Spleen (tissue), 10 donors: ENCODE measurements around the gene GNB1. TPM values are rescaled to one million over a fixed set of nuclear protein-coding genes. Genes with fewer than 3 reads are reported as not detected.

Experiments
- polyA plus RNA-seq, 3 donors: library from polyadenylated mRNA; stranded (reverse); fragments of 200-250 nt; gene quantifications; one replicate each; pipeline ENCODE4 v1.2.1, GENCODE V29; 2013
- total RNA-seq, 7 donors: library from RNA; depleted of rRNA in 3 of 7; stranded (reverse); fragments of >200 nt in 3 of 7; fragmentation: NEBNext Ultra II Directional in 4 of 7; extraction: Animal tissue kit (Norgen Biotek cat#: 25700) in 4 of 7; gene quantifications; one replicate each; pipeline versions ENCODE4 v1.1.0 to v1.2.1, GENCODE V29; 2016 to 2021
- donor health status: healthy with polysubstance abuse.
- donor health status: DM: no; HTN: no; CAD: no; lungs with moderate emphysema.
- donor health status: DM: no; HTN: no; CAD: no.
- donor health status: Bipolar disorder and iron deficiency.
- donor health status: healthy.
- donor health status: DM: no; HTN: no; CAD: no.
- donor health status: DM: yes; HTN: yes; CAD: no.

GNB1 gene
- total and polyA plus RNA-seq, 10 donors: 76.0 to 304 (median 214) TPM

Other genes with a start within 250 kb of the GNB1 start
- gene CDK11B, start 232.1 kb downstream of the GNB1 start, total RNA-seq: 10 to 100 TPM; 19.4 to 34.1 (median 27.9) TPM
- gene CDK11B, start 232.1 kb downstream of the GNB1 start, polyA plus RNA-seq: 10 to 100 TPM; 20.0 to 38.2 (median 31.2) TPM
- gene SLC35E2B, start 198.3 kb downstream of the GNB1 start, total RNA-seq: 100 to 1,000 TPM in 1 of 7 donors, 10 to 100 TPM in 6; 48.3 to 105 (median 63.1) TPM
- 10 to 100 TPM; 18.3 to 26.7 (median 21.9) TPM for gene SLC35E2B, start 198.3 kb downstream of the GNB1 start, polyA plus RNA-seq
- 100 to 1,000 TPM in 1 of 7 donors, 10 to 100 TPM in 6; 54.2 to 101 (median 77.1) TPM for gene CDK11A, start 166.7 kb downstream of the GNB1 start, total RNA-seq
- gene CDK11A, start 166.7 kb downstream of the GNB1 start, polyA plus RNA-seq: 100 to 1,000 TPM in 1 of 3 donors, 10 to 100 TPM in 2; 29.3 to 123 (median 70.1) TPM
- gene NADK, start 112.6 kb downstream of the GNB1 start, total RNA-seq: 100 to 1,000 TPM; 155 to 271 (median 207) TPM
- gene NADK, start 112.6 kb downstream of the GNB1 start, polyA plus RNA-seq: 100 to 1,000 TPM in 1 of 3 donors, 10 to 100 TPM in 2; 62.6 to 155 (median 83.8) TPM
- 1 to 10 TPM in 1 of 7 donors, under 1 TPM in 4, not detected in 2; 0.34 to 3.0 (median 0.66) TPM for gene CALML6, start 24.2 kb upstream of the GNB1 start, total RNA-seq
- 1 to 10 TPM in 1 of 3 donors, under 1 TPM in 2; 0.58 to 1.8 (median 0.85) TPM for gene CALML6, start 24.2 kb upstream of the GNB1 start, polyA plus RNA-seq
- gene TMEM52, start 28.2 kb upstream of the GNB1 start, total RNA-seq: 1 to 10 TPM in 6 of 7 donors, not detected in 1; 1.1 to 4.7 (median 1.8) TPM
- 1 to 10 TPM in 1 of 3 donors, under 1 TPM in 2; 0.35 to 1.9 (median 0.64) TPM for gene TMEM52, start 28.2 kb upstream of the GNB1 start, polyA plus RNA-seq
- gene CFAP74, start 112.7 kb upstream of the GNB1 start, total RNA-seq: under 1 TPM in 3 of 7 donors, not detected in 4; 0.10 to 0.32 (median 0.27) TPM
- gene CFAP74, start 112.7 kb upstream of the GNB1 start, polyA plus RNA-seq: under 1 TPM; 0.03 to 0.18 (median 0.09) TPM
- gene GABRD, start 128.3 kb upstream of the GNB1 start, total RNA-seq: 1 to 10 TPM in 2 of 7 donors, under 1 TPM in 3, not detected in 2; 0.40 to 1.2 (median 0.94) TPM
- gene GABRD, start 128.3 kb upstream of the GNB1 start, polyA plus RNA-seq: 1 to 10 TPM in 1 of 3 donors, under 1 TPM in 1, not detected in 1; 0.35 to 1.1 TPM
- gene PRKCZ, start 159.3 kb upstream of the GNB1 start, total RNA-seq: 10 to 100 TPM; 19.5 to 61.8 (median 38.7) TPM
- 10 to 100 TPM; 17.6 to 35.8 (median 32.3) TPM for gene PRKCZ, start 159.3 kb upstream of the GNB1 start, polyA plus RNA-seq